H1 (cell line): ENCODE measurements around the gene STT3B. TPM values are rescaled to one million over a fixed set of nuclear protein-coding genes. Genes with fewer than 3 reads are reported as not detected.

Experiments used
- CTCF ChIA-PET: fragments of 300-600 bp; sonication (Branson Sonifier 250); formaldehyde crosslinking; loops from one replicate; lab custom pipeline; 2021; ENCODE audit not compliant: partially characterized antibody; lab: Charles Lee
- POLR2A ChIA-PET: fragments of 300-600 bp; sonication (Branson Sonifier 250); formaldehyde crosslinking; loops from one replicate; lab custom pipeline; 2021; ENCODE audit warnings: inconsistent platforms; ENCODE audit not compliant: partially characterized antibody; lab: Charles Lee
- DNase-seq, 2 experiments: peaks; one replicate each; pipeline versions ENCODE4 v3.0.0 to v3.0.0-alpha.2; 2010 to 2022; ENCODE audit warnings: low spot score in 2 of 2, low read depth in 1 of 2, mixed read lengths in 1 of 2
- FAIRE-seq: peaks from 2 replicates; lab custom pipeline; 2011; peaks lifted over from hg19 to GRCh38; lab: Jason Lieb, UNC
- H2AFZ ChIP-seq: 2 replicates; pipeline ENCODE4 v1.8.1; 2012; ENCODE audit warnings: low read length, inconsistent platforms
- H2AK5ac ChIP-seq: 2 replicates; pipeline ENCODE4 v1.6.1; 2013; ENCODE audit warnings: low read depth, low read length
- H2BK120ac ChIP-seq: replicated peaks from 2 replicates; pipeline ENCODE3; 2013; ENCODE audit warnings: low read depth, low read length, inconsistent platforms
- H2BK12ac ChIP-seq: 2 replicates; pipeline ENCODE4 v1.6.1; 2013; ENCODE audit warnings: low read depth, low read length
- H2BK15ac ChIP-seq: 2 replicates; pipeline ENCODE4 v1.6.1; 2013; ENCODE audit warnings: low read length
- H2BK20ac ChIP-seq: 2 replicates; pipeline ENCODE4 v1.6.1; 2013; ENCODE audit warnings: low read length
- H2BK5ac ChIP-seq: 2 replicates; pipeline ENCODE4 v1.6.1; 2013; ENCODE audit warnings: low read depth, low read length
- H3K14ac ChIP-seq: 2 replicates; pipeline ENCODE4 v1.6.1; 2013; ENCODE audit warnings: inconsistent platforms; ENCODE audit not compliant: insufficient read length
- H3K18ac ChIP-seq: 2 replicates; pipeline ENCODE4 v1.6.1; 2013; ENCODE audit warnings: low read length; ENCODE audit errors: extremely low read depth
- H3K23ac ChIP-seq: 2 replicates; pipeline ENCODE4 v1.6.1; 2013; ENCODE audit warnings: inconsistent platforms; ENCODE audit not compliant: insufficient read length
- H3K23me2 ChIP-seq: 2 replicates; pipeline ENCODE4 v1.6.1; 2013; ENCODE audit warnings: low read depth, low read length
- H3K27ac ChIP-seq: 2 replicates; pipeline ENCODE4 v1.6.1; 2011; ENCODE audit warnings: low read depth, low read length, inconsistent platforms
- H3K27me3 ChIP-seq, 4 experiments: replicated peaks in 1 of 4; 1 replicate in 1 of 4; 2 replicates in 3 of 4; pipeline versions ENCODE4 v1.6.1 to v1.8.1; 2011 to 2013; ENCODE audit warnings: low read length in 3 of 4, mild to moderate bottlenecking in 3 of 4, inconsistent platforms in 2 of 4, mixed read lengths in 2 of 4, moderate library complexity in 1 of 4; ENCODE audit not compliant: control insufficient read depth in 3 of 4, insufficient read depth in 3 of 4; ENCODE audit errors: extremely low read depth in 1 of 4
- H3K36me3 ChIP-seq, 4 experiments: 2 replicates each; pipeline versions ENCODE4 v1.6.1 to v1.8.1; 2011 to 2013; ENCODE audit warnings: mild to moderate bottlenecking in 4 of 4, low read length in 3 of 4, moderate library complexity in 2 of 4, control low read depth in 1 of 4, inconsistent platforms in 1 of 4; ENCODE audit not compliant: insufficient read depth in 4 of 4, control insufficient read depth in 2 of 4
- H3K4ac ChIP-seq: replicated peaks from 2 replicates; pipeline ENCODE3; 2013; ENCODE audit warnings: low read length, low read depth, mixed read lengths, inconsistent platforms; ENCODE audit not compliant: insufficient read length
- H3K4me1 ChIP-seq, 4 experiments: replicated peaks in 1 of 4; 1 replicate in 1 of 4; 2 replicates in 3 of 4; pipeline versions ENCODE4 v1.6.1 to v1.8.1; 2011 to 2013; ENCODE audit warnings: low read length in 3 of 4, inconsistent platforms in 2 of 4, mixed read lengths in 1 of 4; ENCODE audit not compliant: insufficient read depth in 4 of 4, control insufficient read depth in 3 of 4
- H3K4me2 ChIP-seq, 2 experiments: 2 replicates each; pipeline versions ENCODE4 v1.6.1 to v1.8.1; 2011 to 2013; ENCODE audit warnings: low read depth in 2 of 2, low read length in 2 of 2, control low read depth in 1 of 2, inconsistent platforms in 1 of 2, mild to moderate bottlenecking in 1 of 2; ENCODE audit not compliant: insufficient read depth in 1 of 2
- H3K4me3 ChIP-seq, 4 experiments: fragments of 200-600, 300-600 bp in 1 of 4; sonication (generic), shearing (Covaris generic), sonication (Bioruptor Twin) in 1 of 4; 2 replicates each; pipeline versions ENCODE4 v1.5.1 to v1.8.1; 2011 to 2016; ENCODE audit warnings: low read length in 4 of 4, low read depth in 3 of 4, control low read depth in 2 of 4, inconsistent platforms in 2 of 4, mild to moderate bottlenecking in 2 of 4, mixed read lengths in 1 of 4, moderate library complexity in 1 of 4; ENCODE audit not compliant: insufficient read depth in 2 of 4; ENCODE audit errors: extremely low read depth in 1 of 4
- H3K56ac ChIP-seq: replicated peaks from 2 replicates; pipeline ENCODE3; 2013; ENCODE audit warnings: low read depth, mild to moderate bottlenecking, mixed read lengths, low read length, inconsistent platforms; ENCODE audit not compliant: insufficient read length
- H3K79me1 ChIP-seq: 2 replicates; pipeline ENCODE4 v1.6.1; 2013; ENCODE audit warnings: low read depth, low read length, control low read depth
- H3K79me2 ChIP-seq, 2 experiments: 2 replicates each; pipeline versions ENCODE4 v1.6.1 to v1.8.1; 2012 to 2013; ENCODE audit warnings: low read length in 2 of 2, mild to moderate bottlenecking in 2 of 2, inconsistent platforms in 1 of 2; ENCODE audit not compliant: insufficient read depth in 2 of 2, control insufficient read depth in 1 of 2
- H3K9ac ChIP-seq, 4 experiments: replicated peaks in 1 of 4; 1 replicate in 1 of 4; 2 replicates in 3 of 4; pipeline versions ENCODE4 v1.6.1 to v1.8.1; 2011 to 2013; ENCODE audit warnings: low read depth in 3 of 4, low read length in 3 of 4, control low read depth in 2 of 4, mild to moderate bottlenecking in 2 of 4, moderate library complexity in 2 of 4, inconsistent platforms in 1 of 4; ENCODE audit errors: extremely low read depth in 1 of 4
- H3K9me3 ChIP-seq, 2 experiments: 2 replicates each; pipeline versions ENCODE4 v1.6.1 to v1.8.1; 2012 to 2013; ENCODE audit warnings: mild to moderate bottlenecking in 2 of 2, moderate library complexity in 2 of 2, control low read depth in 1 of 2, inconsistent platforms in 1 of 2, low read depth in 1 of 2, low read length in 1 of 2, mixed read lengths in 1 of 2; ENCODE audit not compliant: insufficient read depth in 2 of 2
- H4K20me1 ChIP-seq, 2 experiments: replicated peaks in 1 of 2; 2 replicates each; pipeline versions ENCODE3 to v1.8.1; 2011 to 2013; ENCODE audit warnings: inconsistent platforms in 2 of 2, low read length in 2 of 2, mild to moderate bottlenecking in 1 of 2; ENCODE audit not compliant: insufficient read depth in 2 of 2, control insufficient read depth in 1 of 2
- H4K5ac ChIP-seq: 2 replicates; pipeline ENCODE4 v1.6.1; 2013; ENCODE audit warnings: low read length, low read depth, mixed read lengths, inconsistent platforms; ENCODE audit not compliant: insufficient read length
- H4K8ac ChIP-seq: 2 replicates; pipeline ENCODE4 v1.8.0; 2013; ENCODE audit warnings: mild to moderate bottlenecking, moderate library complexity, low read length, inconsistent platforms; ENCODE audit not compliant: insufficient read depth; ENCODE audit errors: extremely low read depth
- H4K91ac ChIP-seq: replicated peaks from 2 replicates; pipeline ENCODE3; 2013; ENCODE audit warnings: low read length, mixed read lengths, inconsistent platforms; ENCODE audit not compliant: insufficient read length
- RAD21 ChIP-seq, 2 experiments: IDR thresholded peaks in 1 of 2; conservative IDR thresholded peaks in 1 of 2; 2 replicates each; pipeline ENCODE4 v1.6.1; 2011; ENCODE audit warnings: low read depth in 2 of 2, low read length in 2 of 2, improper control_type of control experiment in 1 of 2, inconsistent platforms in 1 of 2, mild to moderate bottlenecking in 1 of 2, moderate library complexity in 1 of 2
- ZNF274 ChIP-seq: IDR thresholded peaks from 2 replicates; pipeline ENCODE4 v1.7.0; 2012; ENCODE audit warnings: low read length, borderline replicate concordance; ENCODE audit errors: extremely low read depth
- WGBS, 2 experiments: shearing (Covaris generic) in 1 of 2; methylation state at CpG; one replicate each; pipeline versions ENCODE4 v1.1.6 to v1.1.7; 2013 to 2015; ENCODE audit warnings: low lambda C conversion rate in 2 of 2, mixed read lengths in 2 of 2, inconsistent platforms in 1 of 2, low coverage in 1 of 2, missing lambda C conversion rate in 1 of 2; ENCODE audit not compliant: insufficient replicate concordance in 2 of 2, insufficient coverage in 1 of 2, insufficient read length in 1 of 2; ENCODE audit errors: extremely low coverage in 1 of 2, missing lambda C conversion rate in 1 of 2; 5-methylcytosine and 5-hydroxymethylcytosine counted together
- polyA plus RNA-seq, 7 experiments: library from polyadenylated mRNA; depleted of rRNA in 3 of 7; stranded (reverse) in 5 of 7; unstranded in 2 of 7; fragments of >200 nt in 5 of 7; fragments of 200-250 nt in 2 of 7; gene quantifications; 1 replicate in 5 of 7; 2 replicates in 1 of 7; 4 replicates in 1 of 7; pipeline versions ENCODE4 v1.2.1 to v1.2.3, GENCODE V29; 2011 to 2013; ENCODE audit warnings: missing spikeins in 2 of 7, mixed read lengths in 2 of 7
- total RNA-seq: library from RNA; stranded (reverse); fragmentation: NEBNext Ultra II Directional; extraction: Animal tissue kit (Norgen Biotek cat#: 25700); gene quantifications from 2 replicates; pipeline ENCODE4 v1.2.1, GENCODE V29; 2021

The STT3B gene
- total and polyA plus RNA-seq, 2 of the 8 experiments (the other 6 are each of a cell fraction or from before 2014, with no cell fraction given) = 43.5 to 134 TPM

GRCh38 chr3:31544634-31545033 is 11.9 kb downstream of the STT3B start:
- Histone ChIP-seq H3K56ac (no peak overlapping the region), H4K5ac (no peak overlapping the region), H3K36me3 (no peaks in the 10 kb centered on the region), H4K20me1 (peaks cover 3 to 12% of the 10 kb centered on the region in 2 experiments), H2AFZ (no peak overlapping the region), H2AK5ac (no peak overlapping the region), H3K9ac (no peak overlapping the region), H2BK5ac (no peak overlapping the region), H3K23ac (no peak overlapping the region), H2BK15ac (no peak overlapping the region), H3K79me1 (peaks cover 5% of the 10 kb centered on the region; the same call in 1 of the 2 replicates), H2BK20ac (no peak overlapping the region), H3K4ac (no peak overlapping the region), H3K18ac (no peak overlapping the region), H4K8ac (no peak overlapping the region), H3K79me2 (peaks cover 6 to 100% of the 10 kb centered on the region in 2 experiments; a peak in 3 of 4 replicates), H3K4me2 (no peak overlapping the region), H3K4me1 (no peaks in the 10 kb centered on the region; a peak in 1 of 7 replicates), H2BK12ac (no peak overlapping the region), H2BK120ac (no peak overlapping the region), H3K4me3 (no peak overlapping the region), H3K9me3 (no peaks in the 10 kb centered on the region), H3K27ac (no peak overlapping the region), H3K27me3 (no peaks in the 10 kb centered on the region), H4K91ac (no peak overlapping the region), H3K23me2 (no peaks in the 10 kb centered on the region), H3K14ac (no peak overlapping the region)
- 86% methylated on average over 9 of the region's 9 CpGs; no CpG with 5 or more reads in 1 of the 2 experiments for WGBS, 2 experiments
- ChIA-PET POLR2A (interaction anchor here (3.3 kb wide), 1 partner anchor 12 kb away, joined by 31 read pairs; the partner anchor contains the start of gene STT3B), CTCF (interaction anchor here (0.6 to 1.6 kb wide), 2 partner anchors 13 to 79 kb away, joined by 3 to 5 read pairs; no protein-coding TSS in a partner anchor)
- DNase-seq = no peak
- FAIRE-seq = no peak
- no peak for TF ChIP-seq RAD21 (IDR thresholded peaks at IDR 0.05 in 1 of 2, conservative IDR thresholded peaks at IDR 0.05 in 1 of 2; ENCODE audit: low read depth in 2 of 2, low read length in 2 of 2)
- no peak for TF ChIP-seq ZNF274
